ENCODE data around the gene ARHGAP9. TPM values are rescaled to one million over a fixed set of nuclear protein-coding genes. Genes with fewer than 3 reads are reported as not detected.

ARHGAP9 gene
- total RNA-seq, 2 experiments from 2014 or later = 218 to 259 TPM

DNA sequence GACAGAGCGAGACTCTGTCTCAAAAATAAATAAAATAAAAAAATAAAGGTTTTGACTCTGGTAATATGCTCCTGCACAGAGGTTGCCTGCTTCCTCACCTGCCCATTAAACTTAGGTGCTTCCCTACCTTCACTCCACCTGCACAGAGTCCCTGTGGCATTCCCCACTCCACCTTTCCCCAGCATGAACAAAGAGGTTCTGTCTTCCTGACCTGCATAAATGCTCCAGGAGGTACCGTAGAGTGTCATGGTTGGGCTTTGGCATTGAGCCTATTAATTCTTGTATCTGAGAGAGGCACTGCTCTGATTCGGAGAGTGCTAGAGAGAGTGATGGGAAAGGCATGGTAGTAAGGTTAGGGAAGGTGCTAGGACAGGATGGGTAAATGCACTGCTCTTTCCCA is 6.3 kb downstream of the ARHGAP9 start:
- Mint-ChIP-seq H3K4me1 (peaks cover 40% of the 10 kb centered on the region), H3K27ac (no peak overlapping the region), H3K27me3 (no peaks in the 10 kb centered on the region), H3K9me3 (no peaks in the 10 kb centered on the region), H3K4me3 (no peak overlapping the region), H3K36me3 (ENCODE audit: low read depth) (peaks cover 64% of the 10 kb centered on the region)
- DNase-seq = no peak
- POLR2A ChIA-PET = no interaction called here
- CTCF ChIA-PET = interaction anchor here (2.4 kb wide), 1 partner anchor 14 kb away, joined by 14 read pairs; the partner anchor contains the start of gene GLI1

DNA sequence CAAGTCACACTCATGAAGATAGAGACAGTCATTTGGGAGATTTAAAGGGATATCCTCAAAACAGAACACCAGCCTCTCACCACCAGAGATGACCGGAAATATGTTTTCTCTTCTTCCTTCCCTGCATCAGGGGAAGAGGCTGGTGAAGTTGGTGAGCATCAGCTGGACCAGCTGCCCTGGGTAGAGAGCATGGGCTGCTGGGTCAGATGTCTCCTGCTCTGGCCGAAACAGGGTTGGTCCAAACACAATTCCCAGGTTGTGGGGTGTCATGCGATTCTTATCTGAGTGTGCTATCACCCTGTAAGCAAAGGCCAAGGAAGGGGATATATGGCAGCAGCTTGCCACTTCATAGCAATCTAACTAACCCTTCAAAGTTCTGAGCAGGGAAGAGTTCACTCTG is 7.3 kb downstream of the ARHGAP9 start:
- ChIA-PET POLR2A (no interaction called here), CTCF (interaction anchor here (0.5 to 5.5 kb wide), 3 partner anchors 13 to 221 kb away, joined by 3 to 22 read pairs (median 12); partner anchors contain the start of genes GLI1 and STAC3)
- H3K4me1 Mint-ChIP-seq = peaks cover 34% of the 10 kb centered on the region
- no peak overlapping the region for H3K27ac Mint-ChIP-seq
- no peaks in the 10 kb centered on the region for H3K9me3 Mint-ChIP-seq
- no peak for DNase-seq
- H3K4me3 Mint-ChIP-seq = no peak overlapping the region
- peaks cover 61% of the 10 kb centered on the region for H3K36me3 Mint-ChIP-seq (ENCODE audit: low read depth)
- H3K27me3 Mint-ChIP-seq = no peaks in the 10 kb centered on the region

DNA sequence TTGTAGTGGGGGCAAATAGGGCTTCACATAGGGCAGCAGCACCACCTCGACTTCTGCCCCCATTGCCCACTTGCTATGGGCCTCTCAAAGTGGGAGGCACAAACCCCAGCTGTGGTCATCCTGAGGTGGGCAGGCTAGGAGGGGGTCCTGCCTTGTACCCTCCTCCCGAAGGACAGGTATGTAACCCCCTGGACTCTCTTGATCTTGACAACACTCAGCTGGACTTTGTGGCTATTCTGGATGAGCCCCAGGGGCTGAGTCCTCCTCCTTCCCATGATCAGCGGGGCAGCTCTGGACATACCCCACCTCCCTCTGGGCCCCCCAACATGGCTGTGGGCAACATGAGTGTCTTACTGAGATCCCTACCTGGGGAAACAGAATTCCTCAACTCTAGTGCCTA is 8.0 kb downstream of the ARHGAP9 start:
- peaks cover 38% of the 10 kb centered on the region for H3K4me1 Mint-ChIP-seq
- POLR2A ChIA-PET = no interaction called here

GRCh38 chr12:57470970-57471656 is 8.6 kb downstream of the ARHGAP9 start:
- Mint-ChIP-seq H3K4me1 (peaks cover 36% of the 10 kb centered on the region), H3K27me3 (no peaks in the 10 kb centered on the region), H3K4me3 (no peak overlapping the region), H3K27ac (no peak overlapping the region), H3K9me3 (no peaks in the 10 kb centered on the region), H3K36me3 (ENCODE audit: low read depth) (peaks cover 53% of the 10 kb centered on the region)
- CTCF ChIA-PET = interaction anchor here (3.8 to 5.5 kb wide), 2 partner anchors 11 to 18 kb away, joined by 12 to 22 read pairs; partner anchors contain the start of gene GLI1
- DNase-seq = no peak
- POLR2A ChIA-PET = no interaction called here

More for the DNA sequence above, 8.0 kb downstream of the ARHGAP9 start:
- DNase-seq = no peak
- Mint-ChIP-seq H3K36me3 (ENCODE audit: low read depth) (peaks cover 59% of the 10 kb centered on the region), H3K27me3 (no peaks in the 10 kb centered on the region), H3K9me3 (no peaks in the 10 kb centered on the region), H3K4me3 (no peak overlapping the region), H3K27ac (no peak overlapping the region)
- CTCF ChIA-PET = interaction anchor here (0.5 to 5.5 kb wide), 3 partner anchors 12 to 221 kb away, joined by 3 to 22 read pairs (median 12); partner anchors contain the start of genes GLI1 and STAC3

DNA sequence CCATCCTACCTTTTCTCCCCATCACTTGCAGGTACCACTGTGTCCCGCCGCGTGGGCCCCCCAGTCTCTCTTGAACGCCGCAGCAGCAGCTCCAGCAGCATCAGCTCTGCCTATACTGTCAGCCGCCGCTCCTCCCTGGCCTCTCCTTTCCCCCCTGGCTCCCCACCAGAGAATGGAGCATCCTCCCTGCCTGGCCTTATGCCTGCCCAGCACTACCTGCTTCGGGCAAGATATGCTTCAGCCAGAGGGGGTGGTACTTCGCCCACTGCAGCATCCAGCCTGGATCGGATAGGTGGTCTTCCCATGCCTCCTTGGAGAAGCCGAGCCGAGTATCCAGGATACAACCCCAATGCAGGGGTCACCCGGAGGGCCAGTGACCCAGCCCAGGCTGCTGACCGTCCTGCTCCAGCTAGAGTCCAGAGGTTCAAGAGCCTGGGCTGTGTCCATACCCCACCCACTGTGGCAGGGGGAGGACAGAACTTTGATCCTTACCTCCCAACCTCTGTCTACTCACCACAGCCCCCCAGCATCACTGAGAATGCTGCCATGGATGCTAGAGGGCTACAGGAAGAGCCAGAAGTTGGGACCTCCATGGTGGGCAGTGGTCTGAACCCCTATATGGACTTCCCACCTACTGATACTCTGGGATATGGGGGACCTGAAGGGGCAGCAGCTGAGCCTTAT is 9.2 kb downstream of the ARHGAP9 start:
- ChIA-PET CTCF (interaction anchor here (3.8 to 5.5 kb wide), 2 partner anchors 11 to 17 kb away, joined by 12 to 22 read pairs; partner anchors contain the start of gene GLI1), POLR2A (no interaction called here)
- Mint-ChIP-seq H3K9me3 (no peaks in the 10 kb centered on the region), H3K27ac (no peak overlapping the region), H3K36me3 (ENCODE audit: low read depth) (peaks cover 52% of the 10 kb centered on the region), H3K4me3 (no peak overlapping the region), H3K4me1 (peaks cover 33% of the 10 kb centered on the region), H3K27me3 (no peaks in the 10 kb centered on the region)
- DNase-seq = no peak

DNA sequence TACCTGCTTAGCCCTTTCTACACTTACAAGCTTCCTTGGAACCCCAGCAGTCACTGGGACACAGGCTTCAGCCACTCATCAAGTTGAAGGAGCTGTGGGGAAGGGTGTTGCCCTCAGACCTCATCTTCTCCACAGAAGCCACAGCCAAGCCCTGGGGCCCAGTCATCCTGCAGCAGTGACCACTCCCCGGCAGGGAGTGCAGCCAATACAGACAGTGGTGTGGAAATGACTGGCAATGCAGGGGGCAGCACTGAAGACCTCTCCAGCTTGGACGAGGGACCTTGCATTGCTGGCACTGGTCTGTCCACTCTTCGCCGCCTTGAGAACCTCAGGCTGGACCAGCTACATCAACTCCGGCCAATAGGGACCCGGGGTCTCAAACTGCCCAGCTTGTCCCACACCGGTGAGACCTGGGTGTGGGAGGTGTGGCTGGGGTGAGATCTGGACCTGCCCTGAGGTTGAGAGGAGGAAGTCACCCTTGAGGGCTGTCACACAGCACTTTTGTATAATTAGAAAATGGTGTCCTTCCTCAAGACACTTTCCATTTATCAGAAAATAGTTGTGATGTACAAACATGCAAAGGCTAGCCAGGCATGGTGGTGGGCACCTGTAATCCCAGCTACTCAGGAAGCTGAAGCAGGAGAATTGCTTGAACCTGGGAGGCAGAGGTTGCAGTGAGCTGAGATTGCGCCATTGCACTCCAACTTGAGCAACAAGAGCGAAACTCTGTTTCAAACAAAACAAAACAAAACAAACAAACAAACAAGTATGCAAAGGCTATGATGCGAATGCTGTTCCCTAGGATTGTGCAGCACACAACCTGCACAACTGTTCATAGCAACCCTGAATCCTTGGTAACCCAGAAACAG is 10.1 kb downstream of the ARHGAP9 start:
- ChIA-PET CTCF (interaction anchor here (0.6 to 5.5 kb wide), 3 partner anchors 10 to 1160 kb away, joined by 3 to 22 read pairs (median 12); partner anchors contain the start of gene GLI1), POLR2A (no interaction called here)
- H3K27ac Mint-ChIP-seq = no peak overlapping the region
- peaks cover 47% of the 10 kb centered on the region for H3K36me3 Mint-ChIP-seq (ENCODE audit: low read depth)
- H3K4me1 Mint-ChIP-seq = peaks cover 33% of the 10 kb centered on the region
- H3K27me3 Mint-ChIP-seq = no peaks in the 10 kb centered on the region
- no peak for DNase-seq
- no peaks in the 10 kb centered on the region for H3K9me3 Mint-ChIP-seq
- no peak overlapping the region for H3K4me3 Mint-ChIP-seq

- Mint-ChIP-seq H3K36me3 (ENCODE audit: low read depth) (peaks cover 35% of the 10 kb centered on the region), H3K4me1 (peaks cover 32% of the 10 kb centered on the region), H3K27me3 (no peaks in the 10 kb centered on the region), H3K27ac (no peak overlapping the region), H3K4me3 (no peak overlapping the region), H3K9me3 (no peaks in the 10 kb centered on the region)
- no peak for DNase-seq
- CTCF ChIA-PET = interaction anchor here (5.5 kb wide), 1 partner anchor 8 kb away, joined by 22 read pairs; the partner anchor contains the start of gene GLI1
- POLR2A ChIA-PET = no interaction called here
Observed at GRCh38 chr12:57467915-57468314, 11.8 kb downstream of the ARHGAP9 start.

- Mint-ChIP-seq H3K27me3 (peaks cover 3% of the 10 kb centered on the region), H3K9me3 (no peaks in the 10 kb centered on the region), H3K4me1 (peaks cover 33% of the 10 kb centered on the region), H3K4me3 (no peak overlapping the region), H3K36me3 (ENCODE audit: low read depth) (peaks cover 29% of the 10 kb centered on the region), H3K27ac (no peak overlapping the region)
- ChIA-PET CTCF (interaction anchor here (5.5 kb wide), 1 partner anchor 8 kb away, joined by 22 read pairs; the partner anchor contains the start of gene GLI1), POLR2A (no interaction called here)
- DNase-seq = no peak
Observed at GRCh38 chr12:57467212-57467874, 12.3 kb downstream of the ARHGAP9 start.

GRCh38 chr12:57465747-57466505 is 13.7 kb downstream of the ARHGAP9 start:
- Mint-ChIP-seq H3K4me1 (peaks cover 35% of the 10 kb centered on the region), H3K27me3 (peaks cover 11% of the 10 kb centered on the region), H3K27ac (no peak overlapping the region), H3K4me3 (no peak overlapping the region), H3K9me3 (no peaks in the 10 kb centered on the region), H3K36me3 (ENCODE audit: low read depth) (peaks cover 19% of the 10 kb centered on the region)
- ChIA-PET POLR2A (no interaction called here), CTCF (interaction anchor here (0.9 to 1.7 kb wide), 3 partner anchors 11 to 15 kb away, joined by 3 to 10 read pairs (median 4); no protein-coding TSS in a partner anchor)
- DNase-seq = no peak

GRCh38 chr12:57465030-57465746 is 14.5 kb downstream of the ARHGAP9 start:
- no peak for DNase-seq
- H3K4me1 Mint-ChIP-seq = peaks cover 39% of the 10 kb centered on the region
- peaks cover 16% of the 10 kb centered on the region for H3K27me3 Mint-ChIP-seq
- H3K4me3 Mint-ChIP-seq = no peak overlapping the region
- H3K9me3 Mint-ChIP-seq = no peaks in the 10 kb centered on the region
- H3K36me3 Mint-ChIP-seq (ENCODE audit: low read depth) = peaks cover 17% of the 10 kb centered on the region
- CTCF ChIA-PET = interaction anchor here (0.6 to 1.7 kb wide), 5 partner anchors 12 to 252 kb away, joined by 3 to 10 read pairs (median 3); no protein-coding TSS in a partner anchor
- POLR2A ChIA-PET = no interaction called here
- no peak overlapping the region for H3K27ac Mint-ChIP-seq

DNA sequence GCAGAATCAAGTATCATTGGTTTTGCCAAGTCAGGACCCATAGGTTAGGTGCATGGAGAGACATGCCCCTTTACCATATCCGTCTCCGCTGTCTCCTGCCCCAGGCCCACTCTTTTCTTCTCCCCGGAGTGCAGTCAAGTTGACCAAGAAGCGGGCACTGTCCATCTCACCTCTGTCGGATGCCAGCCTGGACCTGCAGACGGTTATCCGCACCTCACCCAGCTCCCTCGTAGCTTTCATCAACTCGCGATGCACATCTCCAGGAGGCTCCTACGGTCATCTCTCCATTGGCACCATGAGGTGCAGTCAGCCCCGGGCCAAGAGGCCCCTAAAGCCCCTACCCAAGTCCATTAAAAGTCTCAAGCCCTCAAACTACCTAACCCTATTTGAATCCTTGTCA is 15.1 kb downstream of the ARHGAP9 start:
- Mint-ChIP-seq H3K27me3 (peaks cover 19% of the 10 kb centered on the region), H3K27ac (no peak overlapping the region), H3K36me3 (ENCODE audit: low read depth) (peaks cover 15% of the 10 kb centered on the region), H3K4me1 (peaks cover 42% of the 10 kb centered on the region), H3K9me3 (no peaks in the 10 kb centered on the region), H3K4me3 (no peak overlapping the region)
- POLR2A ChIA-PET = no interaction called here
- CTCF ChIA-PET = interaction anchor here (0.6 to 3.7 kb wide), 3 partner anchors 11 to 251 kb away, joined by 3 to 27 read pairs (median 3); no protein-coding TSS in a partner anchor
- DNase-seq = no peak
